HG03064 (cell line): Measurements from ENCODE around the gene RFC1.
"Not testable (repeated sequence)": the region's sequence is repeated elsewhere in the genome, so short reads cannot be mapped to it uniquely, and the experiment has no call there.

Experiments
- ATAC-seq: cut with Tn5 transposase; IDR thresholded peaks from one replicate; pipeline ENCODE4 v1.9.1; 2021; ENCODE audit warnings: low read depth; ENCODE audit not compliant: unreplicated experiment

Gene RFC1

GRCh38 chr4:39353478-39354253, 12.5 kb downstream of the RFC1 start:
- ATAC-seq, result peak; percentile 82

GRCh38 chr4:39353149-39353477, 13.0 kb downstream of the RFC1 start:
- not testable (repeated sequence) for ATAC-seq

GRCh38 chr4:39349326-39349725, 16.8 kb downstream of the RFC1 start:
- ATAC-seq, result no peak

GRCh38 chr4:39348371-39349315, 17.5 kb downstream of the RFC1 start:
- ATAC-seq, result no peak

- no peak for ATAC-seq
These were observed 19.2 kb downstream of the RFC1 start for GRCh38 chr4:39346856-39347519.

- no peak for ATAC-seq
These were observed 23.4 kb downstream of the RFC1 start for GRCh38 chr4:39342731-39343130.

GRCh38 chr4:39341075-39341725, 25.0 kb downstream of the RFC1 start:
- ATAC-seq, result no peak

- no peak for ATAC-seq
These were observed 26.2 kb downstream of the RFC1 start for GRCh38 chr4:39339968-39340367.

- ATAC-seq, result no peak
These were observed 28.3 kb downstream of the RFC1 start for GRCh38 chr4:39337841-39338240.

GRCh38 chr4:39335566-39335965, 30.6 kb downstream of the RFC1 start:
- no peak for ATAC-seq

- ATAC-seq, result no peak
These were observed 35.0 kb downstream of the RFC1 start for GRCh38 chr4:39331191-39331590.

GRCh38 chr4:39330353-39330752, 35.8 kb downstream of the RFC1 start:
- no peak for ATAC-seq

GRCh38 chr4:39326468-39326977, 39.6 kb downstream of the RFC1 start:
- no peak for ATAC-seq

- no peak for ATAC-seq
These were observed 41.1 kb downstream of the RFC1 start for GRCh38 chr4:39324897-39325613.

- no peak for ATAC-seq
These were observed 41.7 kb downstream of the RFC1 start for GRCh38 chr4:39324446-39324845.

GRCh38 chr4:39323821-39324220, 42.3 kb downstream of the RFC1 start:
- no peak for ATAC-seq

- no peak for ATAC-seq
These were observed 45.6 kb downstream of the RFC1 start for GRCh38 chr4:39320381-39321115.

GRCh38 chr4:39319676-39320075, 46.5 kb downstream of the RFC1 start:
- ATAC-seq, result no peak

- ATAC-seq, result no peak
These were observed 53.3 kb downstream of the RFC1 start for GRCh38 chr4:39312816-39313215.
